Pons (tissue), 1 donor: ENCODE data around the gene MS4A2.
"Not testable (repeated sequence)": the region's sequence is repeated elsewhere in the genome, so short reads cannot be mapped to it uniquely, and the experiment has no call there.

Source experiments
- DNase-seq: peaks from one replicate; pipeline ENCODE4 v3.0.0-alpha.2; 2016; ENCODE audit warnings: low spot score

MS4A2 gene

GRCh38 chr11:60101368-60101767 is 12.9 kb downstream of the MS4A2 start:
- DNase-seq = not testable (repeated sequence)

DNA sequence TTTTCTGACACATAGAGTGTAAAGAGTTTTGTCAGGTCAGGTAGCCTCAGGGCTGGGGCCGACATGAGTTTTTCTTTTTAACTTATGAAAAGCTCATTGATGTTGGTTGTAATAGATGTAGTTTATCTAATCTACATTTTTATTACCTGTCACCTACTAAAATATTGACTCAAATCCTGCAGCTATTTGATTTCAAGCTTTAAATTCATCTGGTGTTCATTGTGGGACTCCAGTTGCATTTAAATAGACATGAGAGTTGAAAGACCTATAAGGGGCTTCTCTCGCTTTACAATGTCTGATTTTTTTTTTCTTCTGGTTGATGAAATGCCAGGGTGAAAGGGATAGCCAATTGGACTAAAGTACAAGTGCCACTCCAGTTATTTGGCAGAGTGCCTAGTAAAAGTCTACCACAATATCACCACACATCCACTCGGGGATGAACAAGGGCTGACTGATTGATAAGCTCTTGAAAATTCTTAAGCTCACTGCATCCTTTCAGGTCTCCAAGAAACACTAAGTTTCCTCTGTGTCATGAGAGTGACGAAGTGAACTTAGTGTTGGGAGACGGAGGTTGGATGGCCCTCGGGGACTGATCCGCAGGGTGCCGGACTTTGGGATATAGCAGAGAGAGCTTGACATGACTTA is 16.1 kb downstream of the MS4A2 start:
- DNase-seq = not testable (repeated sequence)

DNA sequence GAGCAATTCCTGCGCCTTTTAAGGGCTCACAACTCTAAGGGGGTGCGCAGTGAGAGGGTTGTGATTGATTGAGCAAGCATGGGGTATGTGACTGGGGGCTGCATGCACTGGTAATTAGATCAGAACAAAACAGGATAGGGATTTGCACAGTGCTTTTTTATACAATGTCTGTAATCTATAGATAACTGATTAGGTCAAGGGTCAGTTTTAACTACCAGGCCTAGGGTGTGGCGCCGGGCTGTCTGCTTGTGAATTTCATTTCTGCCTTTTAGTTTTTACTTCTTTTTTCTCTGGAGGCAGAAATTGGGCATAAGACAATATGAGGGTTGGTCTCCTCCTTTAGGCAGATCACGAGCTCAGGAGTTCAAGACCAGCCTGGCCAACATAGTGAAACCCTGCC is 20.2 kb downstream of the MS4A2 start:
- DNase-seq = not testable (repeated sequence)

GRCh38 chr11:60111793-60112192 is 23.3 kb downstream of the MS4A2 start:
- no peak for DNase-seq

GRCh38 chr11:60116996-60117790 is 28.7 kb downstream of the MS4A2 start:
- DNase-seq = no peak

DNA sequence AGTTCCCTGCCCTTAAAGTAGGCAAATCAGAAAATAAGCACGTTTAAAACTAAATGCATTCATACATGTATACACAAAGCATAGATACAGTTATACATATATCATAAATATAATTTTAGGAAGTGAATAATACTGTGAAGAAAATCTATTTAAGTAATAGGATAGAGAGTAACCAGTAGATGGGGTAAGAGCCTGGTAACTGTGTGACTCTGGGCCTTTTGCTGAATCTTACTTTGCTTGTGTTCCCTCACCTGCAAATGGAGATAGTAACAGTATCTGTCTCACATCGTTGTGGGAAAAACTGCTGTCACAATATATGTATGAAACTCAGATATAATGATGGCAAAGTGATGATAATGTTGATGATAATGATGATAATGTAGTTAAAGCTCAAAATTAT is 29.9 kb downstream of the MS4A2 start:
- DNase-seq = no peak

DNA sequence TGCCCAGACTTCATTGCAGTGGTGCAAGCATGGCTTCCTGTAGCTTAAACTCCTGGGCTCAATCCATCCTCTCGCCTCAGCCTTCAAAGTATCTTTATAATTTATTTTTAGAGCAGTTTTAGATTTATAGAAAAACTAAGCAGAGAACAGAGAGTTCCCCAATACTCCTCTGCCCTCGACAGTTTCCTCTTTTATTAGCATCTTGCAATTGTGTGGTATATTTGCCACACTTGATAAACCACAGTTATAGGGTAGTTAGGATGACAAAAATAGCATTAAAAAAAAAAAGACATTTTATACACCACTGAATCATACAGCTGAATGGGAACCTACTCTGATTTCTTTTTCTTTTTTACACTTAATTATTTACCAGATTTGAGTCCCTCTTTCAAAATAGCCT is 31.2 kb downstream of the MS4A2 start:
- DNase-seq = no peak

DNA sequence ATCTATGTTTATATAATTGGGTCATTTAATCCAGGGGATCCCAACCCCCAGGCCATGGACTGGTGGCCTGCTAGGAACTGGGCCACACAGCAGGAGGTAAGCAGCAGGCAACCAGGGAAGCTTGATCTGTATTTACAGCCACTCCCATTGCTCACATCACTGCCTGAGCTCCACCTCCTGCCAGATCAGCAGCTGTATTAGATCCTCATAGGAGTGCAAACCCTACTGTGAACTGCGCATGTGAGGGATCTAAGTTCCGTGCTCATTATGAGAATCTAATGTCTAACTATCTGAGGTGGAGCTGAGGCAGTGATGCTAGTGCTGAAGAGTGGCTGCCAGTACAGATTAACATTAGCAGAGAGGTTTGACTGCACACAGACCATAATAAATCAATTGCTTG is 32.8 kb downstream of the MS4A2 start:
- DNase-seq = no peak

DNA sequence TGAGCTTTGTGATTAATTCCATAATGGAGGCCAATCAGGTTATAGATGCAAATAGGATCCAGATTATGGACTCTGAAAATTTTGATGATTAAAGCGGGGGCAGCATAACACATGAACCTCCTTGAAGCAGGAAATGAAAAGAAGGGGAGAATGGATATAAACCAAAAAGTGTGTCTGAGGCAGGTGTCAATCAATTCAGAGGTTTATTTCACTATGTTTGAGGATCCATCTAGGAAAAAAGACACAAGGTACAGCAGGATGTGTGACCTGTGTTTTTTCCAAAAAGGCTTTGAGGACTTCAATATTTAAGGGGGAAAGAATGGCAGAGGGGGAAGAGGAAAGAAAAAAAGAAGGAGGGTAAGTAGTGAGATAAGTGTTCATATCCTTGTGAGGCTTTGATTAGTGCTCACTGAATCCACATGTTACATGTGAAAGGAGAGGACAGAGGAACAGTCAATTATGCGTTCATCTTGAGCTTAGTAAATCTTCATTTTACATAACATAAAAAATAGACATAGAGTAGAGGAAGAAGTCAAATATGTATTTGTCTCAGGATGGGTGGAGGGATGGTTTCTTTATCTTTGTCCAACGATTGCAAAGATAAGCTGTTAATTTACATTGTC is 34.1 kb downstream of the MS4A2 start:
- no peak for DNase-seq

DNA sequence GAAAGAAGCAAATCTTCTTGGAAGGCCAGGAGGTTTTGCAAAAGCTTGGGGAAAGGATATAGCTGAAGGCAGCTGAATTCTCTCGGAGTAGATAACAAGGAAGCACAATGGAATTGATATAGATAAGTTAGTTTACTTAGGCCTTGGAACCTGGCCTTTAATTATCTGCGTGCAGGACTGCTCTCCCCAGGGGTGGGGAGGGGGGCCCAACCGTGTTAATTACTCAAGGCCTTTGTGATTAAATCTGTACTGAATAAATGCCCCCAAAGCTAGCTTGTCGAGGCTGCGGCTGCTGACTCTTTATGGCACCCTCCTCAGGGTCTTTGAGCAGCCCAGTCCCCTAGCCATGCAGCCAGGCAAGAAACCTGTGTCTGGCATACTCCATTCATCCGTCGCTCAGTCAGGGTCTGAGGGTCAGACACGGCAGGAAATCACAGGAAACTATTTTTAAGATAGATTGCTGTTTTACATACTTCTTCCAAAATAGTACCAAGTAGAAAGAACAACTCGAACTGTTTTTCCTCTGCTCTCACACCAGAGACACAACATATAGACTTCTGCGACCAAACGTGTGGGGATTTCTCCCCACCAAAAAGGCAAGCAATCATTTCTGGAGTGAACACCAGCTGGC is 36.5 kb downstream of the MS4A2 start:
- no peak for DNase-seq

DNA sequence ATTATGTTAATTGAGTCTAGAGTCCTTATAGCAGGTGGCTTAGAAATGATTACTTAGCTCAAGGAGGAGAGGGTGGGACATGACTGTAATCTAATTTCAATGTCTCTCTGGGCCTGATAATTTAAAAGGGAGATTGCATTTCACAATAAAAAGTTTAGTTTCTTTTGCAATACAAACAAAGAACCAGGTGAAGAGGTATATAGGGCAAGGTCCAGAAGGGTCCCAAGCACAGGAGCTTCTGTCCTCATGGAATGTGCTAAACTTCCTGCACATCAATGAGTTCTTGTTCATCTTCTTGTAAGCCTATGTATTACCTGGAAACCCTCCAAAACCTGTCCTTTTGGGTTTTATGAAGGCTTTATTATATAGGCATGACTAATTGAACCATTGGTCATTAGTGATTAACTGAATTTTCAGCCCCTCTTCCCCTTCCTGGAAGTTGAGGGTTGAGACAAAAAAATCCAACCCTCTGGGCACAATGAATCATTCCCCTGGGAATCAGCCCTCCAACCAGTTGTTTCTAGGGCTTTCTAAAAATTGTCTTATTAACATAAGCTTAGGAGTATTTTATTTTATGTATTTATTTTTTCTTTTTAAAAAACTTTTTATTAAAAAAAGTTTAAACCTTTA is 37.6 kb downstream of the MS4A2 start:
- no peak for DNase-seq

DNA sequence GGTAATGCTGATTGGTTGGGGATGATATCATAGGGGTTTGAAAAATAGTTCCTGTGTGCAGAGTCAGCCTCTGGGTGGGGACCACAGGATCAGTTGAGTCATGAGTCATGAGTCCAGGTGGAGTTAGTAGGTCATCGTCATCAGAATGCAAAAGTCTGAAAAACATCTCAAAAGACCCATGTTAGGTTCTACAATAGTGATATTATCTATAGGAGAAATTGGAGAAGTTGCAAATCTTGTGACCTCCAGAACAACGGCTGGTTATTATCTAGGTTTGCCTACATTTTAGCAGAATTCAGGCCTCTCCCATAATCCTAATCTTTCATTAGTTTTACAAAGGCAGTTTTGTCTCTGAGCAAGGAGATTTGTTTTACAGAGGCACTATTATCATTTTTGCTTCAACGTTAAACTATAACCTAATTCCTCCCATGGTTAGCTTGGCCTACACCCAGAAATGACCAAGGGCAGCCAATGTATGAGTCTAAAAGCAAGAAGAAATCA is 38.9 kb downstream of the MS4A2 start:
- DNase-seq = no peak

GRCh38 chr11:60128376-60128775 is 39.9 kb downstream of the MS4A2 start:
- DNase-seq = no peak

DNA sequence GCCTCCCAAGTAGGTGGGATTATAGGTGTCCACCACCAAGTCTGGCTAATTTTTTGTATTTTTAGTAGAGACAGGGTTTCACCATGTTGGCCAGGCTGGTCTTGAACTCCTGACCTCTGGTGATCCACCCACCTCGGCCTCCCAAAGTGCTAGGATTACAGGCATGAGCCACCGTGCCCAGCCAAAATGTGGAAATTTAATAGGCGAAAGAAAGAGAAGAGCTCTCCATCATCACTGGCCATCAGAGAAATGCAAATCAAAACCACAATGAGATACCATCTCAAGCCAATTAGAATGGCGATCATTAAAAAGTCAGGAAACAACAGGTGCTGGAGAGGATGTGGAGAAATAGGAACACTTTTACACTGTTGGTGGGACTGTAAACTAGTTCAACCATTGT is 40.4 kb downstream of the MS4A2 start:
- DNase-seq = not testable (repeated sequence)

DNA sequence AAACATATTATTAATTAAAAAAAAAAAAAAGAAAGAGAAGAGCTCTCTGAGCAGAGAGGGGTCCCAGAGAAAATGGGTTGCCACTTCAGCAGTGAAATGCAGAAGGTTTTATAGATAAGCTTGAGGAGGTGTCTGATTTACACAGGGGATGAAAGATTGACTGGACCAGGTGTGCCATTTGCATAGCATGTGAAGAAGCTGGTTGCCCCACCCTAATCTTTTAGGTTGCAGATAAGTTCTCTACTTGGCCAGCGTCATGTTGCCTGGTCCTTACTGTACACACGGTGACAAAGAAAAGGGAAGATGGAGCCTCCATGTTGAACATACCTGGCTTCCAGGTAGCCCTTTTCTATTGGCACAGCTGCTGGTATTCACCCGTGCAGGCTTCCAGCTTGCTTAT is 41.4 kb downstream of the MS4A2 start:
- DNase-seq = no peak

DNA sequence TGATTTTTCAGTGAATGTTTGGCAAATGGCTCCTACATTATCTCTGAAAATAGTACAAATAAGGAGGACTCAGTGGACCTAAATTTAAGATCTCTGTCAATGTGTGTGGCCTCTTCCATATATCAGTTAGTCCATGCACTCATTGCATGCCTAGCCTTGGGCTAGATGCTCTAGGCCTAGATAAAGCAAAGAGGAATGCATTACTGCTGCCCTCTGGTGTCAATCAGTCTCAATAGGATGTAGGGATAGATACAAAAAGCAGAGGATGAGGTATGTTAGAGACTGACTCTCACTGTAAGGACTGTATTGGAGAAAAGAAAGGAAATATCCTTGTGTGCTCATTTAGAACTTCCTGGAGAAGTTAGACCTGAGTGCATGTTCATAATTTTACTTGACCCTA is 42.0 kb downstream of the MS4A2 start:
- peak; percentile 56 for DNase-seq

- no peak for DNase-seq
Observed at GRCh38 chr11:60131912-60132311, 43.4 kb downstream of the MS4A2 start.

- no peak for DNase-seq
Observed at GRCh38 chr11:60133917-60134316, 45.5 kb downstream of the MS4A2 start.

DNA sequence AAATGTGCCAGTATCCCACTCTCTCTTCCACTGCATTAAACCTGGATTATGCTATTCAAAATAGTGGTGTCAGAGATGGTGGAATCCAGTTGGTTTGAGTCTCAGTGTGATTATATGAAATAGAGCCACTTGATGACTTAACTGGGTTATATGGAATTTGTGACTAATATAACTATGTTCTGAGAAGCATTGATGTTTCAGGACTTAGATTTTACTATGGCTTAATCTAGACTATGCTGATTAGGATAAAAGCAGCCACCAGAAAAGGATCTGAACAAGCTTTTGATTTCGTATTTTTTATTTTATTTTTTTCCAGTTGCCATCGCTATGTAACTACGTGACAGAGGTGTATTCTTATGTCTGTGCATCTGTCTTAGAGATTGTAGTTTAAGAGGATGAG is 55.3 kb downstream of the MS4A2 start:
- no peak for DNase-seq

DNA sequence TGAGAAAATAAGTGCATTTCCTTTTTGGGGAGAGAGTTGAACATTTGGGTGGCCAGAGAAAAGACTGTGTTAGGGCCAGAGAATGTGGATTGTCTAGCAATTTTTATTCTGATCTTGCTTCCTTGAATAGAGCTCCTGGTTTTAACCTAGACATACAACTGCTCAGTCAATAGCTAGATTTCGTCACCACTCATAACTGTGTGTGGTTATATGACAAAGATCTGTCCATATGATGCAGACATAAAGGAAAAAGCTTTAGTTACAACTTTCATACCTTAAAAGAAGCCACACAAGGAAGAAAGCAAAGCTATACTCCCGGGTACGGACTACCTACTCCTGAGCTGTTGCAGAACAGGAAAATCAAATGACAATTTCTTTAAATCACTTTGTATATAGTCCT is 57.2 kb downstream of the MS4A2 start:
- DNase-seq = no peak
